Fibroblast of mammary gland (primary cell): ENCODE results near the gene LGR6.

Experiments used
- DNase-seq: peaks from one replicate; pipeline ENCODE4 v3.0.0-alpha.2; 2010; ENCODE audit warnings: low read depth
- H3K4me3 ChIP-seq: 2 replicates; pipeline ENCODE4 v1.5.1; 2011; ENCODE audit warnings: low read depth, mild to moderate bottlenecking, low read length, moderate library complexity; ENCODE audit not compliant: control insufficient read depth
- CTCF ChIP-seq: conservative IDR thresholded peaks from 2 replicates; pipeline ENCODE4 v1.5.1; 2011; ENCODE audit warnings: low read depth, low read length, inconsistent platforms; ENCODE audit not compliant: control insufficient read depth, insufficient read depth

LGR6 gene

DNA sequence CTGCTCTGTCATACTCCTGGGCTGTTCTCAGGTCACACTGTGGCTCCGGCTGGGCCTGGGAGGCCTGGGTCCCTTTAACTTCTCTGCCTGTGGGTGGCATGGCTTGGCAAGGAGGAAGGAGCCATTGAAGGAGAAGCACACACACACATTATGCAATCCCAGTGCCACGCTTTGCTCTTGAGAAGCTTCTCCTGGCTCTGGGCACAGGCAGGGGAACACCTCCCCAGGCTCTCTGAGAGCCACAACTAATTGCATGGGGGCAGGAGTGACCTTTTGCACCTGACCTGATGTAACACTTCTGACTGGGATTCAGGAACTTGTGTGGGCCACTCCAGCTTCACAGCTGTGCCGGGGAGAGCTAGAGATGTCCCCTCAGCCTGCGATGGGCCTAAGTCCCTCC is 23.1 kb downstream of the LGR6 start:
- no peak overlapping the region for H3K4me3 ChIP-seq
- no peak for TF ChIP-seq CTCF
- no peak for DNase-seq

DNA sequence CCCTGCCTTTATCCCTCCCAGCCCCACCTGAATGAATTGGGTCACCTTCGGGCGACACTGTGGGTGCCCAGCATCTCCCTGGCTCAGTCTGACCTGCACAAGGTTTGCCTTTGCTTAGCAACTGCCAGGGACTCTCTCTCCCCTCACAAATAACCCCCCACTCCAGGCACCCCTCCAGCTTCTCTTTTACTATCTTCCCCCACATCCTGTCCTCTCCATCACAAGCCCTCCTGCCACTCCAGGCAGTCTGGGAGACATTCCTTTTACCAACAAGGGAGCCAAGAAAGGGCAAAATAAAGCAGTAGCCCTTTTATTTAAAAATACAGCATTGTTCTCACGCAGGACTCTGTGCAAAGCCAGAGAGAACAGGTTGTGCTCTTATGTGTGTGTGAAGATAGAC is 23.9 kb downstream of the LGR6 start:
- H3K4me3 ChIP-seq, result no peak overlapping the region
- no peak for DNase-seq

DNA sequence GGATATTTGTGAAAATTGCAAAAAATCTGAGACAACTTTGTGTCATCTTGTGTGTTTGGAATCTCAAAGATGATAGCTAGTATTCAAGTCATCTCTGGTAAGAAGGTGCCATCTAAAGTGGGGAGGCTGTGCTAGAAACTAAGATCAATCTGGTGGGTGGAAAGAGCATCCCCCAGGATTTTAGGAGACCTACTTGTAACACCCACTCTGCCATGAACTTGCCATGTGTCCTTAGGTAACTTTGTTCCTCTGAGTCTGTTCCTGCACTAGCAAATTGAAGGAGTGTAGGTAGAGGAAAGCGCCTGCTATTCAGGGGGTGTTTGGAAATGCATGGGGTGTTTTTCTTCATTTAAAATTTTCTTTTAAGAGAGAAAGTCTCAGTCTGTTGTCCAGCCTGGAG is 24.4 kb downstream of the LGR6 start:
- no peak for DNase-seq
- H3K4me3 ChIP-seq, result no peak overlapping the region
- no peak for TF ChIP-seq CTCF

More for the DNA sequence above, 23.9 kb downstream of the LGR6 start:
- TF ChIP-seq CTCF, result no peak

GRCh38 chr1:202220733-202221132 is 27.1 kb downstream of the LGR6 start:
- no peak for TF ChIP-seq CTCF
- DNase-seq, result no peak

DNA sequence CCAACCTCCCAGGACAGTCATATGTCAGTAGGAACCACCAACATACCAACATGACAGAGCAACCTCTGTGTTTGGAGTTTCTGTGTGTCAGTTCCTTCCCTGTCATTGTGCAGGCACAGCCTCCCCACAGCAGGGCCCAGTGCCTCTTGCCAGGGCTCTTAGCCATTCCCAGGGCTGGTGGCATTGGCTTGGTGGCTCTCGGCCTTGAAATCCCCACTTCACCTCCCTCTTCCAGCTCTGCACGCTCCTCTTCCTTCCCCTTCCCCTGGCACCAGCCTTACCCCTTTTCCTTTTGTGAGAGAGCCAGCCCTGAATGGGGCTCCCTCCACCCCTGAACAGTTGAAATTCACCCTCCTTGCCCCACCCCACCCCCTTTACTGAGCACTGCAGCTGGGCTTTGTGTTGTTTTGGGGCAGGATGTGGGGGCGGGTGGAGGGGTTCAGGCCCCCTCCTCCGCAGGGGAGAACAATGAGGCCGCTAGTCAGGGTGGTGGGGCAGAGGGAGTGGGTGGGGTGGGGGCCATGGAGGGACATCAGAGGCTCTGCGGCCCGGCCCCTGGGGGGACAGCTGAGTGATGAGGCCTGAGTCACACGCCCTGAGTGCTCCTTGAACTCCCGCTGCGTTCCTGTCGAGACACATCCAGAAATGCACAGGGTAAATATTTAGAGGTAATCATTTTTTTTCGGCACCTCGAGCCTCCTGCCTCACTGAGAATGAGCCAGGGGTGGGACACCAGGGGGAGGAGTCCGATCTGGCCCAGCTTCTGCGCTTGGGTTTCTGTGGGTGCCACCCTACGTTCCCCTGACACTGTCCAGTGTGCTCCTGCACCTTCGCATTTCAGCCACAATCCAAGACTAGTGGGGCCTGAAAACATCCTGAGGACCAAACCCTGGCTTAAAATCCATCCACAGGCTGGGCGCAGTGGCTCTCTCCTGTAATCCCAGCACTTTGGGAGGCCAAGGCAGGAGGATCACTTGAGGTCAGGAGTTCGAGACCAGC is 28.6 kb downstream of the LGR6 start:
- TF ChIP-seq CTCF, result no peak
- H3K4me3 ChIP-seq, result no peak overlapping the region
- no peak for DNase-seq

More at GRCh38 chr1:202220733-202221132, 27.1 kb downstream of the LGR6 start:
- no peak overlapping the region for H3K4me3 ChIP-seq

DNA sequence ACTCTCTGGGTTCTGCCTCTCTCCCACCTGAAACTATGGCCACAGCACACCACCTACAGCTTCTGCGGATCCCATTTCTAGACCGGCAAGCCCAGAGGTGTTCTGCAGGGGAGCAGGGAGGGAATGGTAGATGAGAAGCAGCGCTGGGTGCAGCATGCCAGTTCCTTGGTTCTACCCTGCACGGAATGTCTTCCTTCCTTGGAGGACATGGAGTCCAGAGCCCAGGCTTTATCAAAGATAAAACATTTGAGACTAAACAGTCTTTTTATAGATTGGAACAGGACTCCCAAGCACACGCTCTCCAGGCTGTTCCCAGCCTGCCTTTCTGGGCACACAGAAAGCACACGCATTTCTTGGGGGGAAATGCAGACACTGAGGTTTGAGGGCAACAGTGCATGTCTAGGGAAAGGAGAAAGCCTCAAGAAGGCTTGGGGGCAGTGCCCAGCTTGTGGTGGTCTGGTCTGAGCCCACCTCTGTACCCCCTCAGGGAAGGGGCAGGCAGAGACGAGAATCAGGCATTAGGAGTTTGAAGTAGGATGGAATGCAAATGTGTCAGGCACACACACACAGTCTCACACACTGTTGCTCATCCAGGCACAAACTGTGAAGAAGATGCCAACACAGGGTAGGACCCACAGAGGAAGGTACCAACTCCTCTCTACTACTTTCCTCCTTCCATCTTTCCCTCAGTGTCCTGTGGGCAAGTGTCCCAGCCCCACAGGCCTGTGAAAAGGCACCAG is 29.7 kb downstream of the LGR6 start:
- no peak for DNase-seq
- TF ChIP-seq CTCF, result no peak
- H3K4me3 ChIP-seq, result no peak overlapping the region
